Smooth muscle cell (in vitro differentiated cells): Measurements from ENCODE around the gene TAF4B. TPM values are rescaled to one million over a fixed set of nuclear protein-coding genes. Genes with fewer than 3 reads are reported as not detected.

Experiments used
- DNase-seq: peaks from one replicate; lab custom pipeline; 2025; ENCODE audit not compliant: unreplicated experiment; lab: John Stamatoyannopoulos, UW
- H2AFZ ChIP-seq: fragments of 200-600 bp; sonication (generic); 2 replicates; pipeline ENCODE4 v1.6.0; 2016; ENCODE audit warnings: antibody characterized with exemption, low read depth, mild to moderate bottlenecking
- H3F3A ChIP-seq: fragments of 200-600 bp; sonication (generic); 2 replicates; pipeline ENCODE4 v1.6.0; 2017; ENCODE audit warnings: antibody characterized with exemption, low read depth
- H3K27ac ChIP-seq: fragments of 200-600 bp; sonication (generic); 2 replicates; pipeline ENCODE4 v1.5.1; 2016; ENCODE audit warnings: low read depth, mild to moderate bottlenecking
- H3K27me3 ChIP-seq: fragments of 200-600 bp; sonication (generic); 2 replicates; pipeline ENCODE4 v1.6.1; 2016; ENCODE audit warnings: low read depth, mild to moderate bottlenecking
- H3K36me3 ChIP-seq: fragments of 200-600 bp; sonication (generic); 2 replicates; pipeline ENCODE4 v1.5.1; 2016; ENCODE audit warnings: low read depth
- H3K4me1 ChIP-seq: fragments of 200-600 bp; sonication (generic); 2 replicates; pipeline ENCODE4 v1.5.1; 2016; ENCODE audit warnings: low read depth
- H3K4me2 ChIP-seq: fragments of 200-600 bp; sonication (generic); 2 replicates; pipeline ENCODE4 v1.6.0; 2016; ENCODE audit warnings: mild to moderate bottlenecking
- H3K4me3 ChIP-seq: fragments of 200-600 bp; sonication (generic); 2 replicates; pipeline ENCODE4 v1.5.1; 2016; ENCODE audit warnings: mild to moderate bottlenecking
- H3K79me2 ChIP-seq: fragments of 200-600 bp; sonication (generic); 2 replicates; pipeline ENCODE4 v1.6.0; 2016; ENCODE audit warnings: low read depth, mild to moderate bottlenecking
- H3K9ac ChIP-seq: fragments of 200-600 bp; sonication (generic); 2 replicates; pipeline ENCODE4 v1.6.0; 2016; ENCODE audit warnings: low read depth
- H3K9me3 ChIP-seq: fragments of 200-600 bp; sonication (generic); replicated peaks from 2 replicates; pipeline ENCODE4 v1.5.1; 2016; ENCODE audit warnings: low read depth
- H4K20me1 ChIP-seq: fragments of 200-600 bp; sonication (generic); 2 replicates; pipeline ENCODE4 v1.6.0; 2016; ENCODE audit warnings: low read depth
- WGBS: methylation state at CpG from one replicate; pipeline ENCODE4 v1.1.7; 2016; ENCODE audit warnings: low lambda C conversion rate; 5-methylcytosine and 5-hydroxymethylcytosine counted together
- polyA plus RNA-seq: library from polyadenylated mRNA; unstranded; fragments of >200 nt; fragmentation: Nextera tagmentation; extraction: Ambion mirVana; gene quantifications from 2 replicates; pipeline ENCODE4 v1.2.1, GENCODE V29; 2016
- total RNA-seq: library from RNA; depleted of rRNA; stranded (reverse); fragments of >200 nt; gene quantifications from 2 replicates; pipeline ENCODE4 v1.2.3, GENCODE V29; 2014
- TF ChIP-seq, protein P1 (sequence below): fragments of 200-600 bp; sonication (generic); IDR thresholded peaks from 2 replicates; pipeline ENCODE4 v1.5.1; 2017; ENCODE audit warnings: borderline replicate concordance, mild to moderate bottlenecking, antibody characterized with exemption; ENCODE audit not compliant: insufficient read depth, poor library complexity, severe bottlenecking

The TAF4B gene
- total and polyA plus RNA-seq, 2 experiments from 2014 or later = 1.6 to 2.7 TPM

GRCh38 chr18:26317398-26317797 is 91.2 kb downstream of the TAF4B start:
- no peak overlapping the region for H3K4me2 ChIP-seq
- H4K20me1 ChIP-seq = no peaks in the 10 kb centered on the region
- H3K4me1 ChIP-seq = no peaks in the 10 kb centered on the region
- TF ChIP-seq, protein P1, sequence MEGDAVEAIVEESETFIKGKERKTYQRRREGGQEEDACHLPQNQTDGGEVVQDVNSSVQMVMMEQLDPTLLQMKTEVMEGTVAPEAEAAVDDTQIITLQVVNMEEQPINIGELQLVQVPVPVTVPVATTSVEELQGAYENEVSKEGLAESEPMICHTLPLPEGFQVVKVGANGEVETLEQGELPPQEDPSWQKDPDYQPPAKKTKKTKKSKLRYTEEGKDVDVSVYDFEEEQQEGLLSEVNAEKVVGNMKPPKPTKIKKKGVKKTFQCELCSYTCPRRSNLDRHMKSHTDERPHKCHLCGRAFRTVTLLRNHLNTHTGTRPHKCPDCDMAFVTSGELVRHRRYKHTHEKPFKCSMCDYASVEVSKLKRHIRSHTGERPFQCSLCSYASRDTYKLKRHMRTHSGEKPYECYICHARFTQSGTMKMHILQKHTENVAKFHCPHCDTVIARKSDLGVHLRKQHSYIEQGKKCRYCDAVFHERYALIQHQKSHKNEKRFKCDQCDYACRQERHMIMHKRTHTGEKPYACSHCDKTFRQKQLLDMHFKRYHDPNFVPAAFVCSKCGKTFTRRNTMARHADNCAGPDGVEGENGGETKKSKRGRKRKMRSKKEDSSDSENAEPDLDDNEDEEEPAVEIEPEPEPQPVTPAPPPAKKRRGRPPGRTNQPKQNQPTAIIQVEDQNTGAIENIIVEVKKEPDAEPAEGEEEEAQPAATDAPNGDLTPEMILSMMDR = no peak
- H3K36me3 ChIP-seq = no peaks in the 10 kb centered on the region
- no peak overlapping the region for H3K27ac ChIP-seq
- no peak overlapping the region for H3K9ac ChIP-seq
- 85% methylated on average over 3 of the region's 3 CpGs for WGBS
- no peaks in the 10 kb centered on the region for H3K79me2 ChIP-seq
- H2AFZ ChIP-seq = no peak overlapping the region
- no peaks in the 10 kb centered on the region for H3K27me3 ChIP-seq
- no peaks in the 10 kb centered on the region for H3K9me3 ChIP-seq
- no peak for DNase-seq
- no peaks in the 10 kb centered on the region for H3F3A ChIP-seq
- no peak overlapping the region for H3K4me3 ChIP-seq

- no peak for DNase-seq
- Histone ChIP-seq H3K4me1 (no peaks in the 10 kb centered on the region), H3K9me3 (no peaks in the 10 kb centered on the region), H3K4me2 (no peak overlapping the region), H3K36me3 (no peaks in the 10 kb centered on the region), H3K27me3 (no peaks in the 10 kb centered on the region), H4K20me1 (no peaks in the 10 kb centered on the region), H3K4me3 (no peak overlapping the region), H2AFZ (no peak overlapping the region), H3K9ac (no peak overlapping the region), H3F3A (no peaks in the 10 kb centered on the region), H3K79me2 (no peaks in the 10 kb centered on the region), H3K27ac (no peak overlapping the region)
- whole genome bisulfite sequencing = 93% methylated on average over 1 of the region's 1 CpG
- TF ChIP-seq, protein P1 = no peak
Measured at GRCh38 chr18:26320686-26321085, 94.4 kb downstream of the TAF4B start.

DNA sequence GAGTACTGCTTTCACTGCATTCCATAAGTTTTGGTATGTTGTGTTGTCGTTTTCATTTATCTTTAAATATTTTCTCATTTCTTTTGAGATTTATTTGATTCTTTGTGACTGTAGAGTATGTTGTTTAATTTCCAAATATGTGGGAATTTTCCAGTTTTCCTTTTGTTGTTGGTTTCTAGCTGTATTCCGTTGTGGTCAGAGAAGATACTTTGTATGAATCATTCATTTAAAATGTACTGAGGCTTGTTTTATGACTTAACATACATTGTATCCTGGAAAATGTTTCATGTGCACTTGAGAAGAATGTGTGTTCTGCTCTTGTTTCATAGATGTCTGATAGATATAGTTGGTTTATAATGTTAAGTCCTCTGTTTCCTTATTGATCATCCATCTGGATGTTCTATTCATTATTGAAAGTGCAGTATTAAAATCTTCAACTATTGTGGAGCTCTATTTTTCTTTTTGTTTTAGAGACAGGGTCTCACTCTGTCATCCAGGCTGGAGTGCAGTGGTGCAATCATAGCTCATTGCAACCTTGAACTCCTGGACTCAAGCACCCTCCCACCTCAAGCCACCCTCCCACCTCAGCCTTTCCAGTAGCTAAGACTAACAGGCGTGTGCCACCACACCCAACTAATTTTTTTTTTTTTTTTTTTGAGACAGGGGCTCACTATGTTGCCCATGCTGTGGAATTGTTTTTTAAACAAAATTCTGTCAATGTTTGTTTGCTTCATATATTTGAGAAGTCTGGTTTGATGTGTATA is 96.8 kb downstream of the TAF4B start:
- Histone ChIP-seq H3K36me3 (no peaks in the 10 kb centered on the region), H3K79me2 (no peaks in the 10 kb centered on the region), H3K4me2 (no peak overlapping the region), H3F3A (no peaks in the 10 kb centered on the region), H3K27ac (peak overlapping the region; percentile 9), H3K4me3 (no peak overlapping the region), H3K9ac (no peak overlapping the region), H3K9me3 (no peaks in the 10 kb centered on the region), H4K20me1 (no peaks in the 10 kb centered on the region), H3K4me1 (no peaks in the 10 kb centered on the region), H3K27me3 (no peaks in the 10 kb centered on the region), H2AFZ (no peak overlapping the region)
- DNase-seq = no peak
- TF ChIP-seq, protein P1 = no peak
- WGBS = 69% methylated on average over 3 of the region's 3 CpGs

DNA sequence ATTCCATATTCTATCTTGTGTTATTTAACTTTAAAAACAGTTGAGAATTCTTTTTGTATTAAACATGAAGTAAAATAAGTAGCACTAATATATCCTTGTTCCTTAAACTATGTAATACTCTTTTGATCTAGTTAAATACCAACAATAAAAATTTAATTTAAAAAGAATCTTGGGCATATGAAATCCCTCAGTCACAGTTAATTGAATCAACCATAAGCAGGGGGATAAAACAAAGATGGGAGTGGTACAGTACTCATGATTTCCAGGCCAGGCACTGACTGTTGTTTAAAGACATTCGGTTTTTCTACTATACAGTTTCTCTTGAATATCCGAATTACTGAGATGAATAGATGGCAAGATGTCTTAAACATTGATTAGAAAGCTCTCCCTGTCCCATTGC is 99.5 kb downstream of the TAF4B start:
- no peak overlapping the region for H3K4me3 ChIP-seq
- no peak overlapping the region for H2AFZ ChIP-seq
- 94% methylated on average over 2 of the region's 2 CpGs for WGBS
- H4K20me1 ChIP-seq = no peaks in the 10 kb centered on the region
- no peaks in the 10 kb centered on the region for H3K4me1 ChIP-seq
- no peaks in the 10 kb centered on the region for H3K9me3 ChIP-seq
- no peaks in the 10 kb centered on the region for H3K27me3 ChIP-seq
- H3F3A ChIP-seq = no peaks in the 10 kb centered on the region
- H3K4me2 ChIP-seq = no peak overlapping the region
- TF ChIP-seq, protein P1 = no peak
- no peaks in the 10 kb centered on the region for H3K36me3 ChIP-seq
- no peak overlapping the region for H3K9ac ChIP-seq
- H3K79me2 ChIP-seq = no peaks in the 10 kb centered on the region
- H3K27ac ChIP-seq = no peak overlapping the region
- no peak for DNase-seq
